ENCODE measurements around the gene USP17L10. TPM values are rescaled to one million over a fixed set of nuclear protein-coding genes. Genes with fewer than 3 reads are reported as not detected.
A peak's percentile ranks its signal among the peaks of the same experiment; 100 is the strongest.
"Not testable (repeated sequence)": the region's sequence is repeated elsewhere in the genome, so short reads cannot be mapped to it uniquely, and the experiment has no call there.

The USP17L10 gene
- total RNA-seq = not detected

- H3K9me3 ChIP-seq; DNase-seq; H3K4me3 ChIP-seq; H3K27me3 ChIP-seq; H3K4me1 ChIP-seq; H3K36me3 ChIP-seq; intact Hi-C loops (cut with DNase I); H3K27ac ChIP-seq; H3K9ac ChIP-seq (ENCODE audit: low read depth in 2 of 2, low read length in 2 of 2): not testable (repeated sequence)
Observed at GRCh38 chr4:9210357-9210756, at the start of gene USP17L10. Gene USP17L10, plus strand, starts transcription at chr4:9210657. Its CDS starts 0 bp downstream, at chr4:9210657.

- H3K36me3 ChIP-seq; intact Hi-C loops (cut with DNase I); H3K9ac ChIP-seq (ENCODE audit: low read depth in 2 of 2, low read length in 2 of 2); H3K27me3 ChIP-seq; DNase-seq; H3K4me3 ChIP-seq; H3K27ac ChIP-seq; H3K9me3 ChIP-seq; H3K4me1 ChIP-seq: not testable (repeated sequence)
Observed at GRCh38 chr4:9165990-9166389, 44.5 kb upstream of the USP17L10 start.

DNA sequence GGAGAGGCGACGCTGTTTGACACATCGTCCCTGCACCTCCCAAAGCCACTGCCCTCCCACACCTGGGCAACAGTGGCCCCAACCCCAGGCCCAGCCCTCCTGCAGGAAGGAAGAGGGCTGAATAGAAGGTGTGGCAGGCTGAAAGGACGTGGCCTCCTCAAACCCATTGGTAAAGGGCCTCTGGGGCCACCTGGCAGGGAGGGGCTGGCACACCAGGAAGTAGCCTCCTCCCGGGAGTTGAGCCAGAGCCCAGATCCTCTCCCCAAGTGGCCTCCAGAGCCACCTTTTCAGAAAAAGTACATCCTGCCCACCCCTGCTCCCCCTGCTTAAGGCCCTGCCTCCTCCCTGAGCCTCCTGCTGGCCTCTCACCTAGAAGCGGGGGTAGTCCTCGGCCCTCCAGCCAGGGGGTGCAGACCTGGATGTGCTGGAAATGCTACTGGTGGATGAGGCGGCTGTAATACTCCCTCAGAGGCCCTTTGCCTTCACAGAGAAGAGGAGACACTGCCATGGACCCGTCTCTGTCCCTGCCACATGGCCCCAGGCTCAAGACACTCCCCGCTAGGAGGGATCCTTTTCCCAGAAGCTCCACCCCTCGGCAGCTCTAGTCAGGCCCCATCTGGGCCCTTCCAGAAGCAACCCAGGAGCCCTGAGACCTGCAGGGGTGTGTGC lies 40.5 kb upstream of the USP17L10 start, which contains the start of gene FAM90A26:
TSS of gene FAM90A26 (plus strand) at position 619 of the 669 bp plus-strand sequence. CDS start 2,764 bp downstream, outside the sequence.
- intact Hi-C loops (cut with DNase I); H3K27me3 ChIP-seq; H3K9ac ChIP-seq (ENCODE audit: low read depth in 2 of 2, low read length in 2 of 2); H3K9me3 ChIP-seq; H3K4me3 ChIP-seq; H3K27ac ChIP-seq; H3K4me1 ChIP-seq; H3K36me3 ChIP-seq: not testable (repeated sequence)
- peak; percentile 55 for DNase-seq

DNA sequence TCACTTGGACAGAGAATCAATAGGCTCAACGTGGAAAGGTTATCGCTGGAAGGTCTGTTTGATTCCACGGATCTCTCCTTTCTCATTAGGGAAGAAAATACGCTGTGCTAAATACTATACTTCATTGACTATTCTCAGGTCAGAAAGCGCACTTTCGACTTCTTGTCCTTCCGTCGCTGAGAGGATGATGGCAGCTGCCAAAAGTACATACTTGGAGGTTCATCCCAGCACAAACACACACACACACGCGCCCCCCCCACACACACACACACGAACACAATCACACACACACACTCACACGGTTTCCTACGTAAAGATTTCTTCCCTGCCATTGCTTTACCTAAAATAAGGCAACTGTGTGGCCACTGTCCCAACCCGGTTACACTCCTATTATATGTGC lies 4.2 kb downstream of the USP17L10 start:
- intact Hi-C loops (cut with DNase I); H3K9me3 ChIP-seq; DNase-seq; H3K9ac ChIP-seq (ENCODE audit: low read depth in 2 of 2, low read length in 2 of 2); H3K27me3 ChIP-seq; H3K27ac ChIP-seq; H3K36me3 ChIP-seq; H3K4me3 ChIP-seq; H3K4me1 ChIP-seq: not testable (repeated sequence)

DNA sequence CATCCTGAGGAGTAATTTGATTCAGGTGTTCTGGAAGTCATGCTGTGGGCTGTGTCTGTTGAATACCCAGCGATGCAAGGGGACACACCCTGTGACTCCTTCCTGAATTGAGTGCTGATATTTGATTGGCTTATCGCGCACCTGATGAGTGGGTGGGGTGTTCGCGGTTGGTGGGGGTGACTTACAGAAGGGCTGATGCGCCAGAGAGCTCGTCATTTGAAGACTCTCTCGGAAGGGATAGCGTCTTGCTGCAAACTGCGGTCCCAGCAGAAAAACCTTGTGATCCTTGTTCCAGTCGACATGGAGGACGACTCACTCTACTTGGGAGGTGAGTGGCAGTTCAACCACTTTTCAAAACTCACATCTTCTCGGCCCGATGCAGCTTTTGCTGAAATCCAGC lies 4.6 kb downstream of the USP17L10 start, which contains the start of gene USP17L11:
TSS of gene USP17L11 (plus strand) at position 301 of the 400 bp plus-strand sequence. CDS start at position 301, 0 bp downstream.
- H3K36me3 ChIP-seq; H3K4me1 ChIP-seq; H3K9me3 ChIP-seq; H3K9ac ChIP-seq (ENCODE audit: low read depth in 2 of 2, low read length in 2 of 2); H3K27ac ChIP-seq; H3K4me3 ChIP-seq; DNase-seq; intact Hi-C loops (cut with DNase I); H3K27me3 ChIP-seq: not testable (repeated sequence)

DNA sequence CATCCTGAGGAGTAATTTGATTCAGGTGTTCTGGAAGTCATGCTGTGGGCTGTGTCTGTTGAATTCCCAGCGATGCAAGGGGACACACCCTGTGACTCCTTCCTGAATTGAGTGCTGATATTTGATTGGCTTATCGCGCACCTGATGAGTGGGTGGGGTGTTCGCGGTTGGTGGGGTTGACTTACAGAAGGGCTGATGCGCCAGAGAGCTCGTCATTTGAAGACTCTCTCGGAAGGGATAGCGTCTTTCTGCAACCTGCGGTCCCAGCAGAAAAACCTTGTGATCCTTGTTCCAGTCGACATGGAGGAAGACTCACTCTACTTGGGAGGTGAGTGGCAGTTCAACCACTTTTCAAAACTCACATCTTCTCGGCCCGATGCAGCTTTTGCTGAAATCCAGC lies 9.4 kb downstream of the USP17L10 start, which contains the start of gene USP17L12:
TSS of gene USP17L12 (plus strand) at position 301 of the 400 bp plus-strand sequence. CDS start at position 301, 0 bp downstream.
- H3K4me3 ChIP-seq; DNase-seq; H3K9me3 ChIP-seq; H3K36me3 ChIP-seq; H3K27ac ChIP-seq; H3K4me1 ChIP-seq; intact Hi-C loops (cut with DNase I); H3K9ac ChIP-seq (ENCODE audit: low read depth in 2 of 2, low read length in 2 of 2); H3K27me3 ChIP-seq: not testable (repeated sequence)

DNA sequence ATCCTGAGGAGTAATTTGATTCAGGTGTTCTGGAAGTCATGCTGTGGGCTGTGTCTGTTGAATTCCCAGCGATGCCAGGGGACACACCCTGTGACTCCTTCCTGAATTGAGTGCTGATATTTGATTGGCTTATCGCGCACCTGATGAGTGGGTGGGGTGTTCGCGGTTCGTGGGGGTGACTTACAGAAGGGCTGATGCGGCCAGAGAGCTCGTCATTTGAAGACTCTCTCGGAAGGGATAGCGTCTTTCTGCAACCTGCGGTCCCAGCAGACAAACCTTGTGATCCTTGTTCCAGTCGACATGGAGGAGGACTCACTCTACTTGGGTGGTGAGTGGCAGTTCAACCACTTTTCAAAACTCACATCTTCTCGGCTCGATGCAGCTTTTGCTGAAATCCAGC lies 14.1 kb downstream of the USP17L10 start, which contains the start of gene USP17L13:
TSS of gene USP17L13 (plus strand) at position 301 of the 400 bp plus-strand sequence. CDS start at position 301, 0 bp downstream.
- H3K4me1 ChIP-seq; H3K9ac ChIP-seq (ENCODE audit: low read depth in 2 of 2, low read length in 2 of 2); H3K27me3 ChIP-seq; H3K36me3 ChIP-seq; DNase-seq; H3K4me3 ChIP-seq; intact Hi-C loops (cut with DNase I); H3K27ac ChIP-seq; H3K9me3 ChIP-seq: not testable (repeated sequence)

- H3K36me3 ChIP-seq; H3K4me1 ChIP-seq; intact Hi-C loops (cut with DNase I); H3K27me3 ChIP-seq; H3K4me3 ChIP-seq; H3K27ac ChIP-seq; H3K9me3 ChIP-seq; H3K9ac ChIP-seq (ENCODE audit: low read depth in 2 of 2, low read length in 2 of 2): not testable (repeated sequence)
- DNase-seq = peak; percentile 14
Observed at GRCh38 chr4:9230249-9230648, 19.8 kb downstream of the USP17L10 start.

DNA sequence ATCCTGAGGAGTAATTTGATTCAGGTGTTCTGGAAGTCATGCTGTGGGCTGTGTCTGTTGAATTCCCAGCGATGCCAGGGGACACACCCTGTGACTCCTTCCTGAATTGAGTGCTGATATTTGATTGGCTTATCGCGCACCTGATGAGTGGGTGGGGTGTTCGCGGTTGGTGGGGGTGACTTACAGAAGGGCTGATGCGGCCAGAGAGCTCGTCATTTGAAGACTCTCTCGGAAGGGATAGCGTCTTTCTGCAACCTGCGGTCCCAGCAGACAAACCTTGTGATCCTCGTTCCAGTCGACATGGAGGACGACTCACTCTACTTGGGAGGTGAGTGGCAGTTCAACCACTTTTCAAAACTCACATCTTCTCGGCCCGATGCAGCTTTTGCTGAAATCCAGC lies 23.6 kb downstream of the USP17L10 start, which contains the start of gene USP17L15:
TSS of gene USP17L15 (plus strand) at position 301 of the 400 bp plus-strand sequence. CDS start at position 301, 0 bp downstream.
- intact Hi-C loops (cut with DNase I); H3K4me3 ChIP-seq; H3K36me3 ChIP-seq: not testable (repeated sequence)

GRCh38 chr4:9238461-9238860 lies 28.0 kb downstream of the USP17L10 start:
- H3K36me3 ChIP-seq; H3K9ac ChIP-seq (ENCODE audit: low read depth in 2 of 2, low read length in 2 of 2); H3K9me3 ChIP-seq; H3K27ac ChIP-seq; H3K4me3 ChIP-seq; H3K27me3 ChIP-seq; H3K4me1 ChIP-seq; intact Hi-C loops (cut with DNase I): not testable (repeated sequence)
- DNase-seq = peak; percentile 9

More for the DNA sequence above, 23.6 kb downstream of the USP17L10 start, which contains the start of gene USP17L15:
- not testable (repeated sequence) for H3K4me1 ChIP-seq; H3K27me3 ChIP-seq; H3K9me3 ChIP-seq; DNase-seq; H3K9ac ChIP-seq (ENCODE audit: low read depth in 2 of 2, low read length in 2 of 2); H3K27ac ChIP-seq

DNA sequence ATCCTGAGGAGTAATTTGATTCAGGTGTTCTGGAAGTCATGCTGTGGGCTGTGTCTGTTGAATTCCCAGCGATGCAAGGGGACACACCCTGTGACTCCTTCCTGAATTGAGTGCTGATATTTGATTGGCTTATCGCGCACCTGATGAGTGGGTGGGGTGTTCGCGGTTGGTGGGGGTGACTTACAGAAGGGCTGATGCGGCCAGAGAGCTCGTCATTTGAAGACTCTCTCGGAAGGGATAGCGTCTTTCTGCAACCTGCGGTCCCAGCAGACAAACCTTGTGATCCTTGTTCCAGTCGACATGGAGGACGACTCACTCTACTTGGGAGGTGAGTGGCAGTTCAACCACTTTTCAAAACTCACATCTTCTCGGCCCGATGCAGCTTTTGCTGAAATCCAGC lies 33.1 kb downstream of the USP17L10 start, which contains the start of gene USP17L17:
TSS of gene USP17L17 (plus strand) at position 301 of the 400 bp plus-strand sequence. CDS start at position 301, 0 bp downstream.
- H3K27me3 ChIP-seq; DNase-seq; H3K36me3 ChIP-seq; H3K4me1 ChIP-seq; H3K4me3 ChIP-seq; intact Hi-C loops (cut with DNase I); H3K9me3 ChIP-seq; H3K9ac ChIP-seq (ENCODE audit: low read depth in 2 of 2, low read length in 2 of 2); H3K27ac ChIP-seq: not testable (repeated sequence)

DNA sequence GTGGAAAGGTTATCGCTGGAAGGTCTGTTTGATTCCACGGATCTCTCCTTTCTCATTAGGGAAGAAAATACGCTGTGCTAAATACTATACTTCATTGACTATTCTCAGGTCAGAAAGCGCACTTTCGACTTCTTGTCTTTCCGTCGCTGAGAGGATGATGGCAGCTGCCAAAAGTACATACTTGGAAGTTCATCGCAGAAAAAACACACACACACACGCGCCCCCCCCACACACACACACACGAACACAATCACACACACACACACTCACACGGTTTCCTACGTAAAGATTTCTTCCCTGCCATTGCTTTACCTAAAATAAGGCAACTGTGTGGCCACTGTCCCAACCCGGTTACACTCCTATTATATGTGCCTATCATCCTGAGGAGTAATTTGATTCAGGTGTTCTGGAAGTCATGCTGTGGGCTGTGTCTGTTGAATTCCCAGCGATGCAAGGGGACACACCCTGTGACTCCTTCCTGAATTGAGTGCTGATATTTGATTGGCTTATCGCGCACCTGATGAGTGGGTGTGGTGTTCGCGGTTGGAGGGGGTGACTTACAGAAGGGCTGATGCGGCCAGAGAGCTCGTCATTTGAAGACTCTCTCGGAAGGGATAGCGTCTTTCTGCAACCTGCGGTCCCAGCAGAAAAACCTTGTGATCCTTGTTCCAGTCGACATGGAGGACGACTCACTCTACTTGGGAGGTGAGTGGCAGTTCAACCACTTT lies 37.7 kb downstream of the USP17L10 start, which contains the start of gene USP17L18:
TSS of gene USP17L18 (plus strand) at position 678 of the 728 bp plus-strand sequence. CDS start at position 678, 0 bp downstream.
- H3K27ac ChIP-seq; H3K4me1 ChIP-seq; H3K9ac ChIP-seq (ENCODE audit: low read depth in 2 of 2, low read length in 2 of 2); H3K9me3 ChIP-seq; intact Hi-C loops (cut with DNase I); H3K4me3 ChIP-seq; H3K27me3 ChIP-seq; H3K36me3 ChIP-seq: not testable (repeated sequence)
- DNase-seq = peak; percentile 17

GRCh38 chr4:9253078-9253477 lies 42.6 kb downstream of the USP17L10 start, which contains the start of gene USP17L19:
Gene USP17L19, plus strand, starts transcription at chr4:9253378. Its CDS starts 0 bp downstream, at chr4:9253378.
- intact Hi-C loops (cut with DNase I); H3K27ac ChIP-seq; H3K4me3 ChIP-seq; H3K36me3 ChIP-seq; H3K9me3 ChIP-seq; DNase-seq; H3K9ac ChIP-seq (ENCODE audit: low read depth in 2 of 2, low read length in 2 of 2); H3K27me3 ChIP-seq; H3K4me1 ChIP-seq: not testable (repeated sequence)

All from colonic mucosa (tissue), 4 donors.